ENCODE results near the gene AKR1A1.

DNA sequence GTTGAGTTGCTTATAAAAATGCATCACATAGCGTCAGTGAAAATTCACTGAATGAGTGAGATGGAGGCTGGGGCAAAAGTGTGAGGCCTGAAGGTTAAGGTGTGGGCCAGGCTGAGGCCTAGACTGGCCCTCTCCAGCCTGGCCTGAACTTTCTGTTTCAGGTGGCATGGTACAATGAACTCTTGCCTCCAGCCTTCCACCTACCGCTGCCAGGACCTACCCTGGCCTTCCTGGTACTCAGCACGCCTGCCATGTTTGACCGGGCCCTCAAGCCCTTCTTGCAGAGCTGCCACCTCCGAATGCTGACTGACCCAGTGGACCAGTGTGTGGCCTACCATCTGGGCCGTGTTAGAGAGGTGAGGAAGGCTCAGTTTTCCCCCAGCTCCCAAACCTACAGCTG lies 43.4 kb upstream of the AKR1A1 start:
- TF ChIP-seq, protein P1, sequence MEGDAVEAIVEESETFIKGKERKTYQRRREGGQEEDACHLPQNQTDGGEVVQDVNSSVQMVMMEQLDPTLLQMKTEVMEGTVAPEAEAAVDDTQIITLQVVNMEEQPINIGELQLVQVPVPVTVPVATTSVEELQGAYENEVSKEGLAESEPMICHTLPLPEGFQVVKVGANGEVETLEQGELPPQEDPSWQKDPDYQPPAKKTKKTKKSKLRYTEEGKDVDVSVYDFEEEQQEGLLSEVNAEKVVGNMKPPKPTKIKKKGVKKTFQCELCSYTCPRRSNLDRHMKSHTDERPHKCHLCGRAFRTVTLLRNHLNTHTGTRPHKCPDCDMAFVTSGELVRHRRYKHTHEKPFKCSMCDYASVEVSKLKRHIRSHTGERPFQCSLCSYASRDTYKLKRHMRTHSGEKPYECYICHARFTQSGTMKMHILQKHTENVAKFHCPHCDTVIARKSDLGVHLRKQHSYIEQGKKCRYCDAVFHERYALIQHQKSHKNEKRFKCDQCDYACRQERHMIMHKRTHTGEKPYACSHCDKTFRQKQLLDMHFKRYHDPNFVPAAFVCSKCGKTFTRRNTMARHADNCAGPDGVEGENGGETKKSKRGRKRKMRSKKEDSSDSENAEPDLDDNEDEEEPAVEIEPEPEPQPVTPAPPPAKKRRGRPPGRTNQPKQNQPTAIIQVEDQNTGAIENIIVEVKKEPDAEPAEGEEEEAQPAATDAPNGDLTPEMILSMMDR (IDR thresholded peaks at IDR 0.05; ENCODE audit: extremely low read depth in 1 of 2, insufficient read depth in 1 of 2, low read depth in 1 of 2, low read length in 2 of 2): no peak
- no peak for TF ChIP-seq POLR2A (IDR thresholded peaks at IDR 0.05; ENCODE audit: low read depth, low read length)
- no peak for TF ChIP-seq EZH2 (IDR thresholded peaks at IDR 0.05; ENCODE audit: borderline replicate concordance, low read depth, low read length, severe bottlenecking)
- no peak for TF ChIP-seq MYC (IDR thresholded peaks at IDR 0.05; ENCODE audit: low read depth, low read length)
- TF ChIP-seq, protein P2, sequence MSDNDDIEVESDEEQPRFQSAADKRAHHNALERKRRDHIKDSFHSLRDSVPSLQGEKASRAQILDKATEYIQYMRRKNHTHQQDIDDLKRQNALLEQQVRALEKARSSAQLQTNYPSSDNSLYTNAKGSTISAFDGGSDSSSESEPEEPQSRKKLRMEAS (IDR thresholded peaks at IDR 0.05; ENCODE audit: insufficient read depth, insufficient read length): no peak
- no peak for TF ChIP-seq POLR2AphosphoS5 (IDR thresholded peaks at IDR 0.05; ENCODE audit: insufficient read depth, low read depth, low read length)

Measured in endothelial cell of umbilical vein (primary cell).